Measurements from ENCODE around the gene EXOC3L1. TPM values are rescaled to one million over a fixed set of nuclear protein-coding genes. Genes with fewer than 3 reads are reported as not detected.

EXOC3L1 gene
- 0.35 and 0.52 TPM in 2 replicates for total RNA-seq

DNA sequence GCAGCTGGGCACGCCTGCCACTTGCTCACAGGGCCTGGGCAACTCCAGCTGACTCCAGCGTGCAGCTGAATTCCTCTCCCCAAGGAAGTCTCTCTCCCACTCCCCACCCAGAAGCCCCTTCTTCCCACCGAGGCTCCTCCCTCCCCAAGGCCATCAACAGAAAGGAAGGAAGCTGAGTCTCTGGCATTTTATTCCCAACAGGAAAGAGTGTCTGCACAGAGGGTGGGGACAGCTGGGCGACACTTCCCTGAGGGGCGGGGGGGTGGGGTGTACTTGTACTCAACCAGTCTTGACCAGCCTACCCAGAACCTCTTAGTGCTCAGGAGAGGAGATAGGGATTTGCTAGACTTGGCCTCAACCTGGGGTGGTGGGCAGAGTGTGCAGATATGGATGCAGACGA, at the start of gene EXOC3L1:
EXOC3L1 (minus strand) TSS at position 96 of the 400 bp plus-strand sequence. CDS start 460 bp downstream, outside the sequence.
- no peak for DNase-seq (ENCODE audit: low read depth)

GRCh38 chr16:67238806-67239470, 49.0 kb upstream of the EXOC3L1 start:
- DNase-seq (ENCODE audit: low read depth) = no peak

- no peak for DNase-seq (ENCODE audit: low read depth)
Measured at GRCh38 chr16:67238278-67238575, 48.3 kb upstream of the EXOC3L1 start.

DNA sequence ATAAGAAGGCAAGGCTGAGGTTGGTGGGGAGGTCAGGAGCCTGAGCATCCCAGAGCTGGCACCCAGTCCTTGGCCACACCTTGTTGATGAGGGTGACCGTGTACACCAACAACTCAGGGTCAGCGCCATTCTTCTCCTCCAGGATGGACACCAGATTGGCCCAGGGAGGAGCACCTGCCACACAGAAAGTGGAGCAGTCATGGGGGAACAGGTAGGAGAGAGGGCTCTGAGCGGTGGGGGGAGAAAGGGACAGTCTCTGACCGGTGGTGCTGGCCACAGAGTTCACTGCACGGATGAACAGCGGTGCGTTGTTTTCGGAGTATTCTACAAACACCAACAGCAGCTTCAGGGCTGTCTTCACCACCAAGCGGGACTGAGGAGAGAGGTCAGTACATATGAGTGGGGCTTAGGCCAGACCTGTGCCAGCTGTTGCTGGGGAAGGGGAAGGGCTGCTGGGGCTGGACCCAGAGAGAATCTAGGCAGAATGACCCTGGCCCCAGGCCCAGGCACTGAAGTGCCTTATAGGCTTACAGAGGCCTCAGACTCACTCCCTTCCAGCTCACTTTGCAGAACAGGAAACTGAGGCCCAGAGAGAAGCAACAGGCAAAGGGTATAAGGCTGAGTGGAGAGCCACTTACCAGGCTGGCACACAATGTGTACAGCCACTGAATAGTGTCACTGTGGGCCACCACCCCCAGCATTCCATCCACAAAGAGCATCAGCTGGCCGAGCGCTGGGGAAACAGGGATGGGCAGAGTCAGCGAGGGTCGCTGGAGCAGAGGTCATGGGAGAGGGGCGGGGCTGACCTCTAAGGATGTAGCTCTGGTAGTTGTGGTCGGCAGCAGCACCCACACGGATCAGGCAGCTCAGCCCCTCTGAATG, 47.7 kb upstream of the EXOC3L1 start:
- DNase-seq (ENCODE audit: low read depth) = no peak

DNA sequence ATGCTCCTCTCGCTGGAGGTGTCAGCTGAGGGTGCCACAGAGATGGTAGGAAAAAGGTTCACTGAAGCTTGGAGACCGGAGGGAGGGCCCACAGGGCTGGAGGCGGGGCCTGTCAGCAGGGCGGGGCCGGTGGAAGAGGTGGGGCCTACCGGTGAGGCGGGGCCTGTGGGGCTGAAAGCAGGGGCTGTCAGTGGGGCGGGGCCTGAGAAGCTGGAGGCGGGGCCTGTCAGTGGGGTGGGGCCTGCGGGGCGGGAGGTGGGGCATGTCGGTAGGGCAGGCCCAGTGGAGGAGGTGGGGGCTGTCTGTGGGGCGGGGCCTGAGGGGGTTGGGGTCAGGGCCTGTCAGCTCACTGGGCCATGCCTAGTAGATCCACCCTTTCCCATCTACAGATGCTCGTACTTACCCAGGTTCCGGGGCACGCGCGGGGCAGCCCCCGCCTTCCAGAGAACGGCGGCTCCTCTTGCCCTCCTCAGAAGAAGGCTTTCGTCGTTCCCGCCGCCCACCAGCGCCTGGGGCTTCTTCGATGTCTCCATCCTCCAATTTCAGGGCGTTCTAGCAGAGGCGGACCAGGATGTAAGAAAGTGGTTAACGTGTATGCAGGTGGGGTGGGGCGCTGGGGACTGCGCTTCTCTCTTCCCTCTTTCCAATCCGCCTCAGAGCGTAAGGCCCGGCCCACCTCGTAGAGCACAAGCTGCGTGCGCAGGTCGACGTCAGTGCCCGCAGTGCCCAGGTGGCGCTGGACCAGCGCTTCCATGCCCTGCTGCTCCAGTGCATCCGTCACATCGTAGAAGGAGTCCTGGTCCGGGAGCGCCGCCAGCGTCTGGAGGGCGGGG, 46.8 kb upstream of the EXOC3L1 start:
- DNase-seq (ENCODE audit: low read depth) = no peak

- DNase-seq (ENCODE audit: low read depth) = no peak
Measured at GRCh38 chr16:67235816-67236562, 46.1 kb upstream of the EXOC3L1 start.

GRCh38 chr16:67234180-67234597, 44.3 kb upstream of the EXOC3L1 start:
- DNase-seq (ENCODE audit: low read depth) = no peak

DNA sequence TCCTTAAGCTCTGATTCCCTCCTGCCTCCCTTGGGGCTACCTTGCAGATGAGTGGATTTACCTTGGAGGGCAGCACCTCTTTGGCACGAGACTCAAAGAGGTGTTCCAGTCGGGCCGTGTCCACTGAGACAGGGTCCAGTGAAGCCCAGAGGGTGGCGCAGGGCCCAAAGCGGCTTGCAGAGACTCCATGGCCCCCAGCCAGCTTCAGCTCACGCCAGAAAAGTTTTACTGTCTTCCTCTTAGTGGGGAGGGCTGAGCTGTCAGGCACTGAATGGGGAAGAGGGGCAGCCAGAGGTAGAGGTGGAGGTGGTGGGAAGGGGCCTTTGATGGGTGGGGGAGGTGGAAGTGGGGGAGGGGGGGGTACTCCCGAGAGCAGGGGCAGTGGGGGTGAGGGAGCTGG, 43.7 kb upstream of the EXOC3L1 start:
- DNase-seq (ENCODE audit: low read depth) = no peak

- no peak for DNase-seq (ENCODE audit: low read depth)
Measured at GRCh38 chr16:67230809-67231660, 41.1 kb upstream of the EXOC3L1 start.

DNA sequence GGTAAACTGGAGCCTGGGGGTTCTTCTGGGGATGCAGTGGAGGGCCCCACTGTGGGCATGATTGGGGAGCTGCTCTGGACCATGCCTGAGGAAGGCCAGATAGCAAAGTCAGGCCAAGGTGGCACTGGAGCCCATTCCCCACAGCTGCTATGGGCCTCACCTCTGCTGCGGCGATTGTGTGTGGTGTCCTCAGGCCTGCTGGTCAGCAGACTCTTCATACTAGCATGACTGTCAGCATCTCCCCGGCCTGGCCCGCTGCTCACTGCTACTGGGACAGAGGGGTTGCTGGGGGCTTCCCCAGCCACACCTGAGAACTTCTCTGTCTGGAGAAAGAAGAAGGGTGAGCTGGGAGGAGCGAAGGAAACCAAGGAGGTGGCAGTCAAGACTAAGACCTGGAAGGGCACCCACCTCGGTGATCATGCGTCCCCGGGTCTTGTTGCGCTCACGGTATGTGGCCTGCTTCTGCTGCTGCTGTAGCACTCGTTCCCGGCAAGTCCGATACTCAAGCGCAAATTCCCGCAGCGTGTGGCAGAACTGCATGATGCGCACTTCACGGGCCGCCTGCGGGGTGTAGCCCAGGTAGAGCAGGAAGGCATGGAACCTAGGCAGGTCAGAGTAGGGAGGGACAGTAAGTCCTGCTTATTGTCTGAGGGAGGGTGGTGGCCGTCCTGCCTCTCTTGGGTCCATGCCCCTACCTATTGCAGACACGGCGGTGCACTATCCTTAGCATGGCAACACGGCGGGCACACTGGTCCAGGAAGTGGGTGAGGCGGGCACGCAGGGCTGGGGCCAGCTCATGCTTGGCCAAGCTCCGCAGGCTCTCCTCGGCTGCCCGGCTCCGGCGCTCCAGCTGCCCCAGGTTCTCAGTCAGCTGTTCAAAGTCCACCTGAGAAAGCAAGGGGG, 40.2 kb upstream of the EXOC3L1 start:
- DNase-seq (ENCODE audit: low read depth) = no peak

DNA sequence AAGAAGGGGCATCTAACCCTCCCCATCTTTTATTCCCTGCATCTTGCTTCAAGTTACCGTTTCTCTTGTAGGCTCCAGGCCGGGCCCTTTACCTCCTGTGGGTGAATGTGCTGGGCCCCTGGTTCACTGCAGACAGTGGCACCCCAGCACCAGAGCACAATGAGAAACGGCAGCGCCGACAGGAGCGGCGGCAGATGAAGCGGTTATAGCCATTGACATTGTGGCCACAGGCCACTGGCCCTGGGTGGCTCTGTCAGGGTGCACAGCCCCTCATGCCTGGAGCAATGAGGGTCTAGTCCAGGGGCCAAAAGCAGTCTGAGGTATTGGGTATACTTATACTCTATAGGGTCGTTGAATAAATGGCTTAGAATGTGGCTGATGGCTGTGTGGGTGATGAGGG, 39.0 kb upstream of the EXOC3L1 start:
- DNase-seq (ENCODE audit: low read depth) = no peak

DNA sequence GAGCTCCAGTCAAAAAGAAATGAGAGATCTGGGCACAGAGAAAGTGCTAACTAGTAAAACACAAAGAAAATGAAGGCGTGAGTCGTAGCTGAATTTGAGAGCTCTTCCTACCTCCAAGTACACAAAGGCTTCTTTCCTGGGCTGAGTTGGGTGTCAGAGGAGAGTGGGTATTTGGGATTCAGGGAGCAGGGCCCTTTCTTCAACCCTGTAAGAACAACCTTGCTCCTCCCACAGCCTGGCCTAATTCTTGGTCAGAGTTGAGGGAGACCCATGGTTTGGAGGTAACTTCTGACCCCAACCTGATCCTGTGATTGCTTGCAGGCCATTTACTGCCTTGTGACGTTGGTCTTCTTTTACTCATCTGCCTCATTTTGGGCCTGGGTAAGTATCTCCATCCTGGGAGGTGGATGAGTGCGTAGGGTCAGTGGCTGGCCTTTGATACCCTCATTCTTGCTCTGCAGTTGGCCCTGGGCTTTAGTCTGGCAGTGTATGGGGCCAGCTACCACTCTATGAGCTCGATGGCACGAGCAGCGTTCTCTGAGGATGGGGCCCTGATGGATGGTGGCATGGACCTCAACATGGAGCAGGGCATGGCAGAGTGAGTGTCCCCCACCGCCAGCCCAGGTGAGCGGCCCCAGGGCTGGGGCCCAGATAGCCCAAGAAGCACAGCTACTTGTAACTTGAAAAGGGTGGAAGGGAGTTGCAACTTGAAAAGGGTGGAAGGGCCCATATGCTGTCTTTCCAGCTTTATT, 38.3 kb upstream of the EXOC3L1 start:
- DNase-seq (ENCODE audit: low read depth) = no peak

GRCh38 chr16:67227567-67227921, 37.6 kb upstream of the EXOC3L1 start:
- no peak for DNase-seq (ENCODE audit: low read depth)

- peak; percentile 94 for DNase-seq (ENCODE audit: low read depth)
Measured at GRCh38 chr16:67226804-67227566, 37.0 kb upstream of the EXOC3L1 start, which contains the start of gene TMEM208. Gene TMEM208 (plus strand): TSS chr16:67227130. CDS start chr16:67227219, 89 bp downstream.

- no peak for DNase-seq (ENCODE audit: low read depth)
Measured at GRCh38 chr16:67226295-67226803, 36.4 kb upstream of the EXOC3L1 start.

DNA sequence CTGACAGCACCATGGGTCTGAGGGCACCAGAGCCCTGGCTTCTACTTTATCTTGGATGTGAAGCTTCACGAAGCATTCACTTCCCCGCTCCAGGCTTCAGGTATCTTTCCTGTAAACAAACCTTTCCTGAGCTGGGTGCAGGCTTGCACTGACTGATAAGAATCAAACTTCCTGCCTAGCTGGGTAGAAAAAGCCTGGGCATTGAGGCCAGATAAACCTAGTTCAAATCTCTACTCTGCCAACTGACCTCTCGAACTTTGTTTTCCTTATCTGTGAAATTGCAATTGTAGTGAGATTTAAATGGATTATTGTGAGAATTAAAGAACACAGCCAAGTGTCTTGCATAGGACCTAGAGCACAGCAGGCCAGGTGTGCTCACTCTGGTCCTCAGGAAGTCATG, 34.1 kb upstream of the EXOC3L1 start:
- DNase-seq (ENCODE audit: low read depth) = no peak

DNA sequence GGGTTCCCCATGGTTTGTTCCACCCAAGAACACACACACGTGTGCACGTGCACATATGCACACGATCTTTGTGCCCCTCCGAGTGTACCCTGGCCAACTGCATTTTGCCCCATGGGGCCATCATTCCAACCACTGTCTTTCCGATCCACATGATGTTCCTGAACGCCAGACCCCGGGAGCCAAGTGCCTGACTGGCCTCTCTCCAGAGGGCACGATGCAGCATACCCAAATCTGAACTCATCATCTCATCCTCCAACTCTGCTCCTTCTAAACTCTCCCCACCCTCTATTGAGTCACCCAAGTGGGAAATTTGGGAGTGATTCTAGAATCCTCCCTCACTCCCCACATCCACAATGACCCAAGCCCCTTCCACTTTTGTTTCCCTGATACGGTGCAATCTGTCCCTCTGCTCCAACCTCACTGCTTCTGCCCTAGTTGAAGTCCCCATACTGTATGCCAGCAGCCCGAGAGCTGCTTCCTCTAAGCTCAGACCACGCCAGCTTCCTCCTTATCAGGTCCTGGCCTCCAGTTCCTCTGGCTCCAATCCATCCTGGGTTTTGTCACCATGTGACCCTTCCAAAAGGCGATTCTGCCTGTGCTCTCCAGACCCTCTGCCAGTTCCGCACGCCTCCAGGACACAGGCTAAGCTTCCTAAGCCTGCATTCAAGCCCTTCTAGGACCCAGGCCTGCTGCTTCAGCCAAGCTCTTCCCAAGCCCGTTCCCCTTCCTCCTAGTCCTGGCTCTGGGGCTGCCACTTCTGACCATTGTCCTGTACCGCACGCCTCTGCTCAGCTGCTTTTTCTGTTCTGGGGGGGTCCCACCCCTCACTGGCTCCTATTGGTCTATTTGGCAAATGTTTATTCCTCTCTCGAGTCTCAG, 26.9 kb upstream of the EXOC3L1 start:
- no peak for DNase-seq (ENCODE audit: low read depth)
